MV-4-11 (cell line): ENCODE results near the gene TDRD7.
A peak's percentile ranks its signal among the peaks of the same experiment; 100 is the strongest.

Experiments used
- DNase-seq: peaks from one replicate; lab custom pipeline; 2025; lab: John Stamatoyannopoulos, UW

The TDRD7 gene

GRCh38 chr9:97411789-97412625, at the start of gene TDRD7:
TSS of gene TDRD7 (plus strand) at chr9:97412096. CDS start at chr9:97428466, 16,370 bp downstream.
- peak; percentile 73 for DNase-seq

GRCh38 chr9:97362777-97363545, 48.9 kb upstream of the TDRD7 start:
- DNase-seq: peak; percentile 63

- no peak for DNase-seq
Measured at GRCh38 chr9:97363661-97364299, 48.1 kb upstream of the TDRD7 start.

- no peak for DNase-seq
Measured at GRCh38 chr9:97364769-97365490, 47.0 kb upstream of the TDRD7 start.

GRCh38 chr9:97365634-97366033, 46.3 kb upstream of the TDRD7 start:
- DNase-seq: peak; percentile 47

- no peak for DNase-seq
Measured at GRCh38 chr9:97366476-97366875, 45.4 kb upstream of the TDRD7 start.

- peak; percentile 90 for DNase-seq
Measured at GRCh38 chr9:97366889-97367288, 45.0 kb upstream of the TDRD7 start.

GRCh38 chr9:97367729-97368128, 44.2 kb upstream of the TDRD7 start:
- peak; percentile 97 for DNase-seq

GRCh38 chr9:97368964-97369363, 42.9 kb upstream of the TDRD7 start:
- DNase-seq: no peak

GRCh38 chr9:97372580-97372979, 39.3 kb upstream of the TDRD7 start:
- no peak for DNase-seq

GRCh38 chr9:97373331-97373730, 38.6 kb upstream of the TDRD7 start:
- no peak for DNase-seq

GRCh38 chr9:97374811-97375210, 37.1 kb upstream of the TDRD7 start:
- DNase-seq: no peak

GRCh38 chr9:97376902-97377301, 35.0 kb upstream of the TDRD7 start:
- no peak for DNase-seq

- no peak for DNase-seq
Measured at GRCh38 chr9:97382099-97382718, 29.7 kb upstream of the TDRD7 start.

GRCh38 chr9:97384406-97385262, 27.3 kb upstream of the TDRD7 start:
- no peak for DNase-seq

GRCh38 chr9:97385626-97386264, 26.2 kb upstream of the TDRD7 start:
- DNase-seq: no peak

- DNase-seq: no peak
Measured at GRCh38 chr9:97386265-97386633, 25.6 kb upstream of the TDRD7 start.

GRCh38 chr9:97386733-97387503, 25.0 kb upstream of the TDRD7 start:
- peak; percentile 45 for DNase-seq

GRCh38 chr9:97387504-97387886, 24.4 kb upstream of the TDRD7 start:
- DNase-seq: no peak
